HG03442 (cell line): Measurements from ENCODE around the gene TAF1B.
"Not testable (repeated sequence)": the region's sequence is repeated elsewhere in the genome, so short reads cannot be mapped to it uniquely, and the experiment has no call there.

Experiments used
- ATAC-seq: cut with Tn5 transposase; IDR thresholded peaks from one replicate; pipeline ENCODE4 v1.9.1; 2021; ENCODE audit warnings: mild to moderate bottlenecking, moderate library complexity; ENCODE audit not compliant: unreplicated experiment

Gene TAF1B

GRCh38 chr2:9879455-9880194 is 36.4 kb downstream of the TAF1B start:
- ATAC-seq: no peak

GRCh38 chr2:9883897-9884296 is 40.6 kb downstream of the TAF1B start:
- ATAC-seq: no peak

GRCh38 chr2:9884436-9884835 is 41.2 kb downstream of the TAF1B start:
- ATAC-seq: no peak

GRCh38 chr2:9885036-9885684 is 41.9 kb downstream of the TAF1B start:
- ATAC-seq: no peak

- no peak for ATAC-seq
These were observed 44.2 kb downstream of the TAF1B start for GRCh38 chr2:9887513-9887912.

GRCh38 chr2:9889812-9890261 is 46.6 kb downstream of the TAF1B start:
- ATAC-seq: no peak

- ATAC-seq: no peak
These were observed 49.0 kb downstream of the TAF1B start for GRCh38 chr2:9892236-9892635.

- no peak for ATAC-seq
These were observed 52.7 kb downstream of the TAF1B start for GRCh38 chr2:9895669-9896590.

GRCh38 chr2:9897331-9897737 is 54.1 kb downstream of the TAF1B start:
- peak; percentile 71 for ATAC-seq

GRCh38 chr2:9897846-9898245 is 54.6 kb downstream of the TAF1B start:
- ATAC-seq: no peak

- ATAC-seq: no peak
These were observed 62.1 kb downstream of the TAF1B start for GRCh38 chr2:9905413-9905812.

GRCh38 chr2:9907402-9907801 is 64.1 kb downstream of the TAF1B start:
- ATAC-seq: no peak

- ATAC-seq: no peak
These were observed 65.4 kb downstream of the TAF1B start for GRCh38 chr2:9908639-9909038.

GRCh38 chr2:9909106-9909505 is 65.8 kb downstream of the TAF1B start:
- ATAC-seq: no peak

GRCh38 chr2:9910699-9911098 is 67.4 kb downstream of the TAF1B start:
- ATAC-seq: no peak

GRCh38 chr2:9912468-9912867 is 69.2 kb downstream of the TAF1B start:
- no peak for ATAC-seq

GRCh38 chr2:9914384-9915065 is 71.3 kb downstream of the TAF1B start:
- ATAC-seq: peak; percentile 100

- no peak for ATAC-seq
These were observed 75.0 kb downstream of the TAF1B start for GRCh38 chr2:9918275-9918674.

- no peak for ATAC-seq
These were observed 76.2 kb downstream of the TAF1B start for GRCh38 chr2:9919512-9919911.

GRCh38 chr2:9927020-9927419 is 83.7 kb downstream of the TAF1B start:
- ATAC-seq: not testable (repeated sequence)

GRCh38 chr2:9937258-9937657 is 94.0 kb downstream of the TAF1B start:
- ATAC-seq: no peak
